HG02798 (cell line): ENCODE results near the gene FAXC.
"Not testable (repeated sequence)": the region's sequence is repeated elsewhere in the genome, so short reads cannot be mapped to it uniquely, and the experiment has no call there.

Experiments used
- ATAC-seq: cut with Tn5 transposase; IDR thresholded peaks from one replicate; pipeline ENCODE4 v1.9.1; 2021; ENCODE audit warnings: mild to moderate bottlenecking; ENCODE audit not compliant: unreplicated experiment, poor library complexity

Gene FAXC

DNA sequence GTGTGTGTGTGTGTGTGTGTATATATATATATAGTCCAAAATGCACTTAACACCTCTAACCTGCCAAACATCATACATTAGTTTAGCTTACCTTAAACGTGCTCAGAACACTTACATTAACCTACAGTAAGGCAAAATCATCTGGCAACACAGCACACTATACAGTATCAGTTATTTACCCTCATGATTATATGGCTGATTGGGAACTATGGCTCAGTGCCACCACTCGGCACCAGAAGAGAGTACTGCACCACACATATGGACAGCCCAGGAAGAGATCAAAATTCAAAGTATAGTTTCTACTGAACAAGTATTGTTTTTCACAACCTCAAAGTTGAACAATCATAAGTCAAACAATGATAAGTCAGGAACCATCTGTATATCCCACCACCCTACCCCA lies 59.8 kb downstream of the FAXC start:
- no peak for ATAC-seq

DNA sequence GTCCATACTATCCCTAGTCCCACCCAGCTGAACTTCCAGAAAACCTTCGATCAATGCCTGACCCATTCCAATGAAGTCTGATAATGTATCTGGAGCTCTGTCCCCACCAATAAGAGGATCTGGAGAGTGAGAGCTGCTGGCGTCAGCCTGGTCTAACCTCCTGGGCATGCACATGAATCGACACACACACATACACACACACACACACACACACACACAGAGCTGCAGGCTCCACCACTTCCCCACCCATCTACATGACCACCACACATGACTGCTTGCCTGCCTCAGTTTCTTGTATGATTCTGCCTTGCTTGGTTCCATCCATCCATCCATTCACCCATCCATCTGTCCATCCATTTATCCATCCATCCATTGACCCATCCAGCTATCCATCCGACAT lies 60.8 kb downstream of the FAXC start:
- ATAC-seq, result no peak

DNA sequence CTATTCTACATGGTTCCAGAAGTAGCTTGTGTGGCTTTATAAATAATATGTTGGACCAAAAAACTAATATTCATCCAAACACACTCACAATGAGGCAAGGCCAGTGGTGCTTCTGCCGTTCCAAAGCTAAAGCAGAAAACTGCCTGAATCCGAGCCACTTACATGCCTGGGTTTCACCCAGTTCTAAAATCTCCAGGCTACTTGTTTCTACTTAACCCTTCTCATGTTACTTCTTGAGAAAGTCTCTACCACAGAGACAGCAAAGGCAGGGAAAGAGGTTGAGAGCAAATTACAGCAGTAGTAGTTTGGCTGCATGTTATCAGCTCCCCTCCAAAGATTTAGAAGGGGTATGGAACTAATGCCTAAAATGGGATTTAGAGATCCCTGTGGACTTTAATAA lies 62.0 kb downstream of the FAXC start:
- no peak for ATAC-seq

DNA sequence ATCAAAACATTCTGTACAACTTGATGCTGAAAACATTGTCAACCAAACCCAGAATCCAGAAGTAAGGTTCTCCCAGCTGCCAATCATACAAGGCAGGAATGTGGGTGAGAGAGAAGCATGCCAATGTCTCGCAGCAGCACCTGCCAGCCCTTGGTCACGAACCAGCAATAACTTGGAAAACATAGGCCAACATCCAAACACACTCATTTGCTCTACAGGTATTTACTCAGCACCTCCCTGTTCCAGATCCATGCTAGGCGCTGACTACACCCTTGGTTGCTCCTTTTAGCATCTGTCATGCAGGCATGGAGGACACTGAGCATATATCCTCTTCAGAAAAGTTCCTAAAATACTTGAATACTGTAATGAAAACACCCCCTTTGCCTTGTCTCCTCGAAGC lies 63.6 kb downstream of the FAXC start:
- ATAC-seq, result no peak

DNA sequence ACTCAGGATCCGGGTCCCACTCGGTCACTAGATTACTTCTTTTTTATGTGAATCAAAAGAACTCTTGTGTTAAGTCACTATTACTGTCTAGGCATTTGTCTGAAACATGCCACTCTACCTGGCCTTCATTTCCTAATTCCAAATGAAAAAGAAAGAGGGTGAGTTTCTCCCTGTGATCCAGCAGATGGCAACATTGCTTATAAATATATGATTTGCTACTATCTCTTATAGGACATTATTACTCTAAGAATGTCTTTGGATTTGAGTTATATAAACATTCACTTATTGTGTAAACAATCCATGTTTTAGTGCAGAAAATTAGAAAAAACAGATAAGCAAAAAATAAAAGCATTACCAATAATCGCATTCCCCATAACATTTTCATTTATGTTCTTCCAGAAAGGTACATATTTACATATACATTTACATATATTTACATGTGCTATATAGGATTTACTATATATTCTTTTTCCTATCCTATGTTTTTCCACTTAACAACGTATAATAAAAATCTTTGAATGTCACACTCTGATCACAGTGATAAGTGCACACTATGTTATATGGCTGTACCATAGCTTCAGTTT lies 66.9 kb downstream of the FAXC start:
- ATAC-seq, result no peak

DNA sequence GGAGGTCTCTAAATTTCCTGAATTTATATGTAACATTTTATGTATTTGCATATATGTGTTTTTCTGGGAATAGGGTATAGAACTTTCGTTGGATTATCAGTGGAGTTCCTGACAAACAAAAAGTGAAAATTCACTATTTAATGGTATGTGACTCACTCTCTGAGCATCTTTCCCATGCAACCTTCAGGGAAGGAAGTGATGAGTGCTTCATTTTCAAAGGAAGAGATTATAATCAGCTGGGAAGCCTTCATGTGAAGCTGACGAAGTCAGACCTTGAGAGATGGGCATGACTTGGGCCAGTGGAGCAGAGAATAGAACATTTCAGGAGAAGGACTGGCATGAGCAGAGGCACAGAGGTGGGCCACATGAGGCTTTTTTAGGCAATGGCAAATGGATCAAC lies 72.7 kb downstream of the FAXC start:
- ATAC-seq, result no peak

DNA sequence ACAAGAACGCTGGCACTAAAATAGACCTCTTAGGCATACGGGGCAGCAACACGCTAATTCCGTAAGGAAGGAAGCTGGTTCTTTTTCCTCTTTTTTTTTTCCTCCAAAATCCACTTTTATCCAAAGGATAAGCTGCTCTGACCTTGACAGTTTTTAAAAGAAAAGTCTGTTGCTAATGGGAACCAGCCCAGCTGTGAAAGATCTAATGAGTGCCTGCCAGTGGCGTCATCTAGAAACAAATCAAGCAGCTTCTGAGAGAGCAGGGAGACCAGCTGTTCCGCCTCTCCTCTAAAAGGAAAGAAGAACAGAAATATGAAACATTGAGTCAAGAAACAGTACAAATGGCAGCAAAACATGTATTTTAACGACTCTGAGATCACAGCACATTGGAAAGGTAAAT lies 78.6 kb downstream of the FAXC start:
- no peak for ATAC-seq

DNA sequence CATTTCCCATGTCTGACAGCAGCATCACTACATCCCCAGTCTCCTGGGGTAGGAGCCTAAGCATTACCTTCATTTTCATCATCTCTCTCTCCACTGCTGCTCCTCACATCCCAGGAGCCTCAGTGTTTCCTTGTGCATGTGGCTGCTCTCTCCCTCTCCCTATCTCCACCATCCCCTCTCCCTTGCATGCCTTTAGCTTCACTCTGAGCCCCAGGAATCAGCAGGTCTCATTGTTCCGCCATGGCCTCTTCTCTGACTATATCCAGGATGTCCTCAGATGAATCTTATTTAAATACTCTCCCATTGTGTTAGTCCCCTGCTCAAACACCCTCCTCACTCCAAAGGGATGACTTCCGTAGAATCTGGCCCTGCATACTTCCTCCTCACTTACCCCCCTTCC lies 79.4 kb downstream of the FAXC start:
- ATAC-seq, result no peak

DNA sequence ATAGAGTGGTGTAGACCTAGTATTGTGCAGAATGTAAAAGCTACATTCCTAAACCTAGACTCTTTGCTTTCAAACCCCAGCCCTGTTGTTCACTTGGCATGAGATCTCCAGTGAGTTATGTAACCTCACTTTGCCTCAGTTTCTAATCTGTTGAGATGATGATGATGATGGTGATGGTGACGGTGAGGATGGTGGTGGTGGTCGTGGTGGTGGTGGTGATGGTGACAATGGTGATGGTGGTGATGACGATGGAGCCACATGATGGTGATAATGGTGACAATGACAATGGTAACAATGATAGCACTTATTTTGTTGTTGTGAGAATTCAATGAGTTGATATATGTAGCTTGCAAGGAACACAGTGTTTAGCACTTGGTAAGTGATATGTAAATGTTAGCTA lies 80.3 kb downstream of the FAXC start:
- ATAC-seq, result no peak

DNA sequence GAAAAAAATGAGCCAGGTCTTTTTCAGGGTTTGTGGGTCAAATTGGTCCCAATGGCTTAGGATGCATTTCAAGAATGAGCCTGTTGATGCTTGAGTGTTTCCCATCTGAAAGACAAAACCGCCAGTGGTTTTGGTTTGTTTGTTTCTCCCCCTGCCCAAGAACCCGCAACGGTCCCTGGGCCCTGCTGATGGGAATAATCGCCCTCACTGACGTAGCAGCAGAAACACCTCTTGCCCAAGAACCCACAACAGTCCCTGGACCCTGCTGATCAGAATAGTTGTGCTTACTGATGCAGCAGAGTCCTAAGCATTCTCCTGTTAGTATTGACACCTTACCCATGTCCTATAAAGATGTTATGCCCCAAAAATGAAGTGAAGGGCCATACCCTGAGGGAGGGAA lies 82.5 kb downstream of the FAXC start:
- not testable (repeated sequence) for ATAC-seq

DNA sequence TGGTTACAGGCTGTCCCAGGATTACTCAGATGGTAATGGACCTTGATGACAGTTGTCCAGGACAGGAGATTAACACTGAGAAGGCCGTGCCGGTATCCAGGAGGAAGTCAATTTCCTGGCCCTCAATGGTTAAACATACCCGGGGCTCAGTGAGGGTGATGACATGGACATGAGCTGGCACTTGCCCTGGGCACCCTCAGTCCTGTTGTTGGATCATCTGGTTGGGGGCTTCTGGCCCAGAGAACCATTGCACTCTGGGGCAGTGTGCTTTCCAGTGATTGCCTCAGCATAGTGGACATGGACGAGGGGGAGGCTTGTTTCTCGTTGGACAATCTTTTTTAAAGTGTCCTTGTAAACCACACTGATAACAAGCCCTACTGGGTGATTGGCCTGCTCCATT lies 84.0 kb downstream of the FAXC start:
- ATAC-seq, result not testable (repeated sequence)

DNA sequence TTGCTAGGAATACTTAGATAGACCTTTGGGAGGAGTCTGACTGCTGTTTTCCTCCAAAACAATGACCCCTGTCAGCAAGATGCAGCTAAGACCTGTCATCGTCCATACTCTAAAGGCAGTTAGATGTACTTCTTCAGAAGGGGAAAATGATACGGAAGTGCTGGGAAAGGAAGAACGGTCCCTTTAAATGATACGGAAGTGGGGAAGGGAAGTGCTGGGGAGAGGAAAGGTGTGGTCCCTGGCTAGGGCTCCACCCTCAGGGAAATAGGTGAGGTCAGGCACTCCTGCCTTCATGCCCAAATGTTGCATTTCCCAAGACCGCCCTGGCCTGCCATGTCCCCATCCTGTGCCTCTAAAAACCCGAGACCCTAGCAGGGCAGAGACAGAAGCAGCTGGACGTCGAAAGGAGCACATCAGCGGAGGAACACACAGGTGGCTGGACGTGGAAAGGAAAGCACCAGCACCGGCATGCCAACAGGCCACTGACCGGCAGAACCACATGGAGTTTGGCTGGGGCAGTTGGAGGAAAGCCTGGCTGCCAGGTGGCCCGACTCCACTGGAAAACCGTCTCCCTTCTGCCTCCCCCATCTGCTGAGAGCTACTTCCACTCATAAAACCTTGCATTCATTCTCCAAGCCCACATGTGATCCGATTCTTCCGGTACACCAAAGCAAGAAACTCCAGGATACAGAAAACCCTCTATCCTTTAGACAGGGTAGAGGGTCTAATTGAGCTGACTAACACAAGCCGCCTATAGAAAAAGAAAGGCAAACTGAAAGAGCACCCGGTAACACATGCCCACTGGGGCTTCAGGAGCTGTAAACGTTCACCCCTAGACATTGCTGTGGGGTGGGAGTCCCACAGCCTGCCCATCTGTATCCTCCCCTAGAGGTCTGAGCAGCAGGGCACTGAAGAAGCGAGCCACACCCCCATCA lies 94.6 kb downstream of the FAXC start:
- no peak for ATAC-seq

DNA sequence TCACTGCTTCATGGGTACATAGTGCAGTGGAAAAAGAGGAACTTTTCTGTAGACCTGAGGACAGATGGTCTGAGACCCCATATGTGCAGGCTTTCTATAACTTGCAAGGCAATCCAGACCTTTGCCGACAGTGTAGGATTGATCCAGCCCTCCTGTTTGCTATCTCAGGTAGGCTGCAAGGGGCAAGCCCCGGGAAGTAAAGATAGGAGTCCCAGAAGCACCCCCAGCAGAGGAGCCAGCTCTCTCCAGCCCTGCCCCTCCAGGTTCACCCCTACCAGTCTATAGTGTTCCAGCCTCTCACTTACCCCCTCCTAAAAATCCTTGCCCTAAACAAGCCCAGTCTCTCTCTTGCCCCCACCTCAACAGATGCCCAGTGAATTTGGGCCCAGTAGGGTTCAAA lies 96.2 kb downstream of the FAXC start:
- ATAC-seq, result no peak

DNA sequence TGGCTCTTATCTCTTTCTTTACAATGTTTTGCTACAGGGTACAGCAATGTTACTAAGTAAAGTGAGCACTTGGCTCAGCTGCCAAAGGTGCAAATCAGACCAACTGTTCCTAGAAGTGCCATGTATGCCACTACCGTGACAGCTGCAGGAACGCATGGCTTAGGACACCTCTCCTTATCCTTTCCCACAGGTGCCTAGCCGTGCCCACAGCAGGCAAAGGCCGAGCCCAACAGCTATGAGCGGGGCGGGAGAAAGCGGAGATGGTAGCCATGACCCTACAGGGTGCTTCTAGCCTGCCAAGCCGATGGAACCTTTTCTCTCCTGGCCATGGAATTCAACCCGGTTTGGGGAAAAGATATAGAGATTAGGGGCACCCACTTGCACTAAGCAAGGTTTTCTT lies 97.1 kb downstream of the FAXC start:
- ATAC-seq, result no peak

DNA sequence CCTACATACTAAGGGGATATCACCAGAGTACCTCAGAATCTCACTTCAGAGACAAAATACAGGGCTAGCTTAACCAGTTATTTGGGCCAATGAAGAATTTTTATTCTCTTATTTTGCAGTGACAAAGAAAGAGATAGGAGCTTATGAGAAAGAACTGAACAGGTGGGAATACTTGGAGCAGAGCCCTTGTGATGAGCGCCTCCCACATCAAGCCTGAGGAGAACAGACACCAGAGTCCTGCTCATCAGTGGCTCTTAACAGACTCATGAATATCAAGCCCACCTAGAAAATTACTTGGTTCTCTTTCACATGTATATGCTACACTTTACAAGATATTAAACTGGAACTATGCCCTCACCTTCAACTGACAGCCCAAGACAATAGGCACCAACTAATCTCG lies 99.0 kb downstream of the FAXC start:
- no peak for ATAC-seq

DNA sequence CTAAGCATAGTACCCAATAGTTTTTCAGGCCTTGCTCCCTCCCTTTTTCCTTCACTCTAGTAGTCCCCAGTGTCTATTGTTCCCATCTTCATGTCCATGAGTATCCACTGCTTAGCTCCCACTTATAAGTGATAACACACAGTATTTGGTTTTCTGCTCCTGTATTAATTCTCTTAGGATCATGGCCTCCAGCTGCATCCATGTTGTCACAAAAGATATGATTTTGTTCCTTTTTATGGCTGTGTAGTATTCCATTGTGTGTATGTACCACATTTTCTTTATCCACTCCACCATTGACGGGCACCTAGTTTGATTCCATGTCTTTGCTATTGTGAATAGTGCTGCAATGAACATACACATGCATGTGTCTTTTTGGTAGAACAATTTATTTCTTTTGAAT lies 102.9 kb downstream of the FAXC start:
- no peak for ATAC-seq

DNA sequence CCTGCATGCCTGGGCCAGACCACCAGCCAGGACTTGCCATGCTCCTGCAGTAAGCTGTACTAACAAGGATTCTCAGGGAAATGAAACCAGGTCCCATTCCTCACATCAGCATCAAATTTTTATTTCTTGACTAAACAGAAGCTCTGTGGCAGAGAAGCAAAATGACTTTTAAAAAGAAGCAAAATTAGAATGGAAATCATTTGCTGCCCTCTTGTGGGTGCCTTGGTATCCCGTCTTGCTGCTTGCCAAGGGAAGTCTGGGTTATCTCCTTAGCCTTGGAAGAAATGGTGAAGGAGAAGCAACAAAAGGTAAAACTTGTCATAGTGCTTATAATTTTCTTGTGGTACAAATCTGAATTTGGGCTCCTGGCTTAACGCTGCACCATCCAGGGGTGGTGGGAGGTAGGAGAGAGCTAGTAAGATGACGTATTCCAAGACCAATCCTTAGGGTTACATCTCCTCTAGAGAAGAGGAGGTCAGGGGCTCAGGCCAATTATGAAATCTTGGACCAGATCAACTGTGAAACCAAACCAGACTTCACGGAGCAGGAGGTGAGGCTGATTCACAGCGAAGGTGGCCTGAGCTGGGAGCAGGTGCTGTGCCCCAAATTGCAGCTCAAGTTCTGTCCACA lies 107.5 kb downstream of the FAXC start:
- ATAC-seq, result peak; percentile 43

DNA sequence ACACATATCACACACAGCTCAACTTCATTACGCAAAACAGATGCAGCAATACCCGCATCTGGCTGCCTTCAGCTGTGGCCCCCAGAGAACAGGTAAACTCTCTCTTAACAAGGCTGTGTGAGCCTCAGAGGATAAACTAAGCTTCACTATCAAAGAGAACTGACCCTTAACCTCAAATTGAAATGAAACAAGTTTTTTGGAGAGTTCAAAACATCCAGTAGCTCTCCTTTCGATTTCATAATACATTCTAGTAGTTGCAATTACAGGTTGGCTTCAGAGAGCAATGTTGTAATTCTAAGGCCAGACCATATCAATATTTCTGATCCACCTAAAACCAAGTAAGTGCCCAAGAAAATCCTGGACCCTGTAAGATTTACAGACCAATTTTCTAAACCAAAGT lies 113.5 kb downstream of the FAXC start:
- peak; percentile 40 for ATAC-seq

DNA sequence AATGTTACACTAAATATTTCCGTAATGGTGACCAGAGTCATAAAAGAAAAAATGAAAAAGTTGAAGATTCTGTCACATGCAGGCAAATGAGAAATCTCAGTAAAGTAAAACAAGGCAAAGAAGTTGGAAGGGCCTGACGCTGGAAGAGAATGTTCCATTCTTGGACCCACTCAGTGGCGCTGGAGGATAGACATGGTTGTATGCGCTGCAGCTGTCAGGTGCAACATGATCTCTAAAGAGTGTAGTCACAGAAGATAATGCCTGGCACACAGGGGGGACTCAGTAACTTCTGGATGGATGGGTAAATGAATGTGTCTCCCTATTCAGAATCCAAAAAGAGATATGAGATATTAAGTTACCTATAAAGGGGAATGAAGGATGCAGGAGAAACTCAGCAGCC lies 116.3 kb downstream of the FAXC start:
- ATAC-seq, result no peak

DNA sequence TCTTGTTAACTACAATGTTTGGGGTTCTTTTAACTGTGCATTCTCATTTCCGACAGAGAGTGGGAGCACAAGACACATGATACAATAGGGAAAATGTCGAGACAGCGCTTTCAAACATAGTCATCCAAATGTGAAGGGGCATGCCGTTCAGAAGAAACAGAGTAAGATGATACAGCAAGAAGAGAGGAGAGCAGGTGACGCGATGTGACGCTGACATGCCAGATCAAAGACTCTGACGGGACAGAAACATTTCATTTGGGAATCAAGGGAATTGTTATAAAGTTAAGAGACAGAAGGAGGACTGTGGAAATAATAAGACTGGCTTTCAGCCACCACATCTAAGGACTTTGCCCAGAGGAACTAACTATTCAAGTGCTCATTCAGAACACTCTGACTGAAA lies 117.4 kb downstream of the FAXC start:
- ATAC-seq, result no peak

DNA sequence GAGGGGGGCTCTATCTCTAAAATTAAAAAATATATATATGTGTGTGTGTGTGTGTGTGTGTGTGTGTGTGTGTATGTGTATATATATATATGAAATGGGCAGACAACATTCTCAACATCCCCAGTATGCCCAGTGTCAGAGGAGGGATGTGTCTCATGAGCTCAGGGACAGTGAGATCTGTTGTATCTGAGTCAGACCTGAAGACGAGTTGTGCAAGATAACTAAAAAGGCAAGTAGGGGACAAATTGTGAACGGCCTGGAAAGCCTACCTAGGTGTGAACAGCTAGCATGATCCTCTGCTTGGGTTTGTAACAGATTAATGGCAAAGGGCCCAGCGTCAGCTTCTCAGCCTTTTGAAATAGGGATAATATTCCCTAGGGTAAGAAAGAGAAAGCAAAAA lies 124.3 kb downstream of the FAXC start:
- no peak for ATAC-seq
